ENCODE data around the gene RGS7.

DNA sequence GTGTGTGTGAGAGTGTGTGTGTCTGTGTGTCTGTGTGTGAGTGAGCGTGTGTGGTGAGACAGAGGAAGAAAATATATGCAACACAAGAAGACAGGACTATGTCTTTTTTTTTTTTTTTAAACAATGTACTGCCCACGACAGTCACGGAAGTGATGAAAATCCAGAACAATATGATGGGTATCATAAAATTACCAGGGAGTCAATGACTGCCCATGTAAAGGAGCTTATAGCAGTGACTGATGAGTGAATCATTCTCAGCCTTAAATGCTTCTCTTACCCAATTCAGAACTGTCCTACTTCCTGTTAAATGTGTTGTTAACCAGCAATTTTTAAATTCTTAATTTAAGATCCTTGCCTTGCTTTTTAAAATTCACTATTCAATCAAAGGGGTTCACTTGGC, 46.6 kb downstream of the RGS7 start:
- no peak for TF ChIP-seq CTCF (IDR thresholded peaks at IDR 0.05)
- TF ChIP-seq POLR2A (IDR thresholded peaks at IDR 0.05) = no peak

Data from Peyer's patch (tissue), 4 donors.